ENCODE data around the gene ATP6V1G3.

Gene ATP6V1G3

GRCh38 chr1:198486903-198487302 is 53.6 kb downstream of the ATP6V1G3 start:
- Histone ChIP-seq H3K4me1 (ENCODE audit: control insufficient read depth, insufficient read depth, low read length) (no peaks in the 10 kb centered on the region), H3K27ac (ENCODE audit: extremely low read depth, low read depth, low read length) (no peak overlapping the region), H3K36me3 (ENCODE audit: control insufficient read depth in 2 of 2, insufficient read depth in 1 of 2, low read length in 2 of 2) (no peaks in the 10 kb centered on the region), H3K4me3 (ENCODE audit: low read depth, low read length) (no peak overlapping the region), H3K9me3 (ENCODE audit: control insufficient read depth, insufficient read depth, low read depth, low read length) (no peaks in the 10 kb centered on the region)
- no peak for TF ChIP-seq ZNF214 (tag by site-specific recombination; IDR thresholded peaks at IDR 0.05; ENCODE audit: borderline replicate concordance)
- TF ChIP-seq KLF9 (tag by site-specific recombination; IDR thresholded peaks at IDR 0.05; ENCODE audit: low read depth), result no peak
- no peak for TF ChIP-seq SCRT1 (tag by site-specific recombination; IDR thresholded peaks at IDR 0.05; ENCODE audit: borderline replicate concordance)
- no peak for TF ChIP-seq AEBP2 (tag by site-specific recombination; IDR thresholded peaks at IDR 0.05; ENCODE audit: borderline replicate concordance)
- no peak for TF ChIP-seq ZBTB8A (tag by site-specific recombination; IDR thresholded peaks at IDR 0.05)
- no peak for TF ChIP-seq BCL6B (tag by site-specific recombination; IDR thresholded peaks at IDR 0.05)
- TF ChIP-seq ZBTB44 (tag by site-specific recombination; IDR thresholded peaks at IDR 0.05), result no peak
- no peak for TF ChIP-seq ZNF785 (tag by site-specific recombination; IDR thresholded peaks at IDR 0.05)
- no peak for TF ChIP-seq SP7 (tag by site-specific recombination; IDR thresholded peaks at IDR 0.05)
- POLR2A ChIA-PET, result no interaction called here
- CTCF ChIA-PET, result interaction anchor here (0.6 kb wide), 1 partner anchor 24 kb away, joined by 4 read pairs; no protein-coding TSS in a partner anchor

GRCh38 chr1:198483645-198484044 is 56.8 kb downstream of the ATP6V1G3 start:
- ChIA-PET CTCF (no interaction called here), POLR2A (no interaction called here)
- Histone ChIP-seq H3K4me3 (ENCODE audit: low read depth, low read length) (no peak overlapping the region), H3K27ac (ENCODE audit: extremely low read depth, low read depth, low read length) (no peak overlapping the region), H3K4me1 (ENCODE audit: control insufficient read depth, insufficient read depth, low read length) (no peaks in the 10 kb centered on the region), H3K9me3 (ENCODE audit: control insufficient read depth, insufficient read depth, low read depth, low read length) (no peaks in the 10 kb centered on the region), H3K36me3 (ENCODE audit: control insufficient read depth in 2 of 2, insufficient read depth in 1 of 2, low read length in 2 of 2) (no peaks in the 10 kb centered on the region)
- TF ChIP-seq ZFHX2 (tag by site-specific recombination; conservative IDR thresholded peaks at IDR 0.05) (peak; percentile 89), ZNF404 (tag by site-specific recombination; IDR thresholded peaks at IDR 0.05) (no peak), EGR2 (tag by site-specific recombination; IDR thresholded peaks at IDR 0.05; ENCODE audit: low read depth) (peak; percentile 88)

- POLR2A ChIA-PET, result no interaction called here
- H3K9me3 ChIP-seq (ENCODE audit: control insufficient read depth, insufficient read depth, low read depth, low read length), result no peaks in the 10 kb centered on the region
- CTCF ChIA-PET, result no interaction called here
- H3K4me1 ChIP-seq (ENCODE audit: control insufficient read depth, insufficient read depth, low read length), result no peaks in the 10 kb centered on the region
- no peak overlapping the region for H3K4me3 ChIP-seq (ENCODE audit: low read depth, low read length)
- H3K36me3 ChIP-seq (ENCODE audit: control insufficient read depth in 2 of 2, insufficient read depth in 1 of 2, low read length in 2 of 2), result no peaks in the 10 kb centered on the region
- no peak for TF ChIP-seq ZNF561 (tag by site-specific recombination; IDR thresholded peaks at IDR 0.05; ENCODE audit: borderline replicate concordance)
- H3K27ac ChIP-seq (ENCODE audit: extremely low read depth, low read depth, low read length), result no peak overlapping the region
Observed at GRCh38 chr1:198483006-198483405, 57.5 kb downstream of the ATP6V1G3 start.

GRCh38 chr1:198481661-198482060 is 58.8 kb downstream of the ATP6V1G3 start:
- CTCF ChIA-PET, result no interaction called here
- no peaks in the 10 kb centered on the region for H3K9me3 ChIP-seq (ENCODE audit: control insufficient read depth, insufficient read depth, low read depth, low read length)
- POLR2A ChIA-PET, result no interaction called here
- H3K4me3 ChIP-seq (ENCODE audit: low read depth, low read length), result no peak overlapping the region
- H3K4me1 ChIP-seq (ENCODE audit: control insufficient read depth, insufficient read depth, low read length), result no peaks in the 10 kb centered on the region
- no peak overlapping the region for H3K27ac ChIP-seq (ENCODE audit: extremely low read depth, low read depth, low read length)
- H3K36me3 ChIP-seq (ENCODE audit: control insufficient read depth in 2 of 2, insufficient read depth in 1 of 2, low read length in 2 of 2), result no peaks in the 10 kb centered on the region
- TF ChIP-seq PRDM10 (tag by site-specific recombination; IDR thresholded peaks at IDR 0.05) (no peak), ZNF558 (tag by site-specific recombination; IDR thresholded peaks at IDR 0.05) (no peak), ZNF202 (tag by site-specific recombination; IDR thresholded peaks at IDR 0.05; ENCODE audit: borderline replicate concordance) (no peak), KLF10 (tag by site-specific recombination; IDR thresholded peaks at IDR 0.05) (no peak), GLIS2 (tag by site-specific recombination; IDR thresholded peaks at IDR 0.05) (no peak), ZNF501 (tag by site-specific recombination; IDR thresholded peaks at IDR 0.05) (no peak), ZSCAN18 (tag by site-specific recombination; IDR thresholded peaks at IDR 0.05) (no peak)

Measured in HEK293 (cell line).